IMR-90 (cell line): Measurements from ENCODE around the gene MYPN. TPM values are rescaled to one million over a fixed set of nuclear protein-coding genes. Genes with fewer than 3 reads are reported as not detected.
"Not testable (repeated sequence)": the region's sequence is repeated elsewhere in the genome, so short reads cannot be mapped to it uniquely, and the experiment has no call there.

Experiments used
- ATAC-seq: fragments of 200-7000 bp; cut with Tn5 transposase; 2 replicates; pipeline ENCODE4 v1.9.1; 2020; ENCODE audit warnings: low read depth, mild to moderate bottlenecking, moderate library complexity
- BruUV-seq: library from RNA; stranded (reverse); fragments of 400-500 nt; replicated peaks from 2 replicates; lab custom pipeline; 2021; lab: Mats Ljungman, UMichigan
- CTCF ChIA-PET: fragments of 300-600 bp; formaldehyde crosslinking; extraction: SDS; loops from one replicate; lab custom pipeline; 2021; ENCODE audit warnings: antibody characterized with exemption; lab: Yijun Ruan, JAX
- POLR2A ChIA-PET: fragments of 300-600 bp; sonication (Branson Sonifier 250); formaldehyde crosslinking; loops from one replicate; lab custom pipeline; 2022; ENCODE audit warnings: antibody characterized with exemption; ENCODE audit not compliant: unreplicated experiment; lab: Charles Lee
- DNase-seq: peaks from one replicate; pipeline ENCODE4 v3.0.0; 2013
- H2AFZ ChIP-seq: replicated peaks from 2 replicates; pipeline ENCODE3; 2013; ENCODE audit warnings: low read length, mild to moderate bottlenecking; ENCODE audit not compliant: poor library complexity
- H2AK5ac ChIP-seq: 2 replicates; pipeline ENCODE4 v1.6.1; 2013; ENCODE audit warnings: low read depth, low read length, inconsistent platforms
- H2AK9ac ChIP-seq: replicated peaks from 2 replicates; pipeline ENCODE3; 2013; ENCODE audit warnings: mild to moderate bottlenecking, low read depth, low read length, moderate library complexity; ENCODE audit not compliant: poor library complexity
- H2BK120ac ChIP-seq: 2 replicates; pipeline ENCODE4 v1.6.1; 2013; ENCODE audit warnings: low read depth, low read length, inconsistent platforms
- H2BK15ac ChIP-seq: 3 replicates; pipeline ENCODE4 v1.6.1; 2013; ENCODE audit warnings: low read depth, low read length, inconsistent platforms
- H2BK20ac ChIP-seq: 2 replicates; pipeline ENCODE4 v1.6.1; 2013; ENCODE audit warnings: low read depth, mild to moderate bottlenecking, inconsistent platforms, low read length, moderate library complexity
- H2BK5ac ChIP-seq: 2 replicates; pipeline ENCODE4 v1.6.1; 2013; ENCODE audit warnings: mild to moderate bottlenecking, low read depth, low read length, inconsistent platforms; ENCODE audit not compliant: poor library complexity, severe bottlenecking
- H3K14ac ChIP-seq: replicated peaks from 2 replicates; pipeline ENCODE4 v1.6.1; 2013; ENCODE audit warnings: low read depth, low read length, inconsistent platforms
- H3K18ac ChIP-seq: 2 replicates; pipeline ENCODE4 v1.6.1; 2013; ENCODE audit warnings: low read depth, low read length, control low read depth
- H3K23ac ChIP-seq: 2 replicates; pipeline ENCODE4 v1.6.1; 2013; ENCODE audit warnings: low read depth, low read length, inconsistent platforms
- H3K27ac ChIP-seq: 2 replicates; pipeline ENCODE4 v1.5.1; 2013; ENCODE audit warnings: mild to moderate bottlenecking, control low read depth, low read length; ENCODE audit not compliant: insufficient read depth
- H3K27me3 ChIP-seq: 2 replicates; pipeline ENCODE4 v1.6.1; 2013; ENCODE audit warnings: low read length; ENCODE audit not compliant: control insufficient read depth, insufficient read depth
- H3K36me3 ChIP-seq: 2 replicates; pipeline ENCODE4 v1.6.1; 2013; ENCODE audit warnings: low read length, mixed read lengths; ENCODE audit not compliant: control insufficient read depth, insufficient read depth
- H3K4ac ChIP-seq: 2 replicates; pipeline ENCODE4 v1.6.1; 2013; ENCODE audit warnings: low read depth, low read length, inconsistent platforms
- H3K4me1 ChIP-seq: 2 replicates; pipeline ENCODE4 v1.6.1; 2013; ENCODE audit warnings: low read length, mixed read lengths; ENCODE audit not compliant: control insufficient read depth, insufficient read depth
- H3K4me2 ChIP-seq: 2 replicates; pipeline ENCODE4 v1.6.1; 2013; ENCODE audit warnings: low read depth, mild to moderate bottlenecking, control low read depth, low read length, moderate library complexity
- H3K4me3 ChIP-seq: 2 replicates; pipeline ENCODE4 v1.5.1; 2013; ENCODE audit warnings: low read depth, mild to moderate bottlenecking, control low read depth, low read length, moderate library complexity; ENCODE audit not compliant: insufficient read depth
- H3K56ac ChIP-seq: 2 replicates; pipeline ENCODE4 v1.6.1; 2013; ENCODE audit warnings: low read length, inconsistent platforms; ENCODE audit not compliant: insufficient read depth; ENCODE audit errors: extremely low read depth
- H3K79me1 ChIP-seq, 2 experiments: 2 replicates each; pipeline ENCODE4 v1.6.1; 2013; ENCODE audit warnings: low read length in 2 of 2, inconsistent platforms in 1 of 2, low read depth in 1 of 2
- H3K9ac ChIP-seq: 2 replicates; pipeline ENCODE4 v1.6.1; 2013; ENCODE audit warnings: low read depth, low read length, control low read depth
- H3K9me1 ChIP-seq: 2 replicates; pipeline ENCODE4 v1.6.1; 2013; ENCODE audit warnings: low read length, inconsistent platforms; ENCODE audit not compliant: insufficient read depth
- H3K9me3 ChIP-seq: 2 replicates; pipeline ENCODE4 v1.6.1; 2013; ENCODE audit warnings: low read length; ENCODE audit not compliant: control insufficient read depth, insufficient read depth
- H4K20me1 ChIP-seq: 2 replicates; pipeline ENCODE4 v1.6.1; 2013; ENCODE audit warnings: low read length, inconsistent platforms; ENCODE audit not compliant: insufficient read depth
- H4K5ac ChIP-seq: 2 replicates; pipeline ENCODE4 v1.6.1; 2013; ENCODE audit warnings: mild to moderate bottlenecking, low read depth, low read length, control low read depth
- H4K8ac ChIP-seq, 2 experiments: 2 replicates each; pipeline ENCODE4 v1.6.1; 2013; ENCODE audit warnings: low read depth in 2 of 2, low read length in 2 of 2, control low read depth in 1 of 2, inconsistent platforms in 1 of 2
- H4K91ac ChIP-seq: 2 replicates; pipeline ENCODE4 v1.6.1; 2013; ENCODE audit warnings: low read depth, low read length, inconsistent platforms; ENCODE audit not compliant: insufficient read depth
- WGBS, 2 experiments: methylation state at CpG; one replicate each; pipeline versions ENCODE4 v1.1.5 to v1.1.7; 2013; ENCODE audit warnings: missing lambda C conversion rate in 2 of 2; ENCODE audit not compliant: insufficient read length in 1 of 2; ENCODE audit errors: extremely low coverage in 2 of 2; 5-methylcytosine and 5-hydroxymethylcytosine counted together
- dilution Hi-C: fragments of 300-500 bp; cut with HindIII; formaldehyde crosslinking; loops from one replicate; pipeline ENCODE4 v1.14.3; 2018; ENCODE audit warnings: low sequenced_read_pairs; ENCODE audit not compliant: unreplicated experiment
- in situ Hi-C: fragments of 300-500 bp; cut with MboI; formaldehyde crosslinking; loops from 3 replicates; pipeline ENCODE4 v1.14.3; 2019; ENCODE audit warnings: low sequenced_read_pairs, inconsistent platforms, mixed read lengths
- intact Hi-C: fragments of 100-400 bp; cut with micrococcal nuclease; formaldehyde crosslinking; loops from 2 replicates; pipeline ENCODE4 v1.10.0; 2022
- polyA plus RNA-seq, 3 experiments: library from polyadenylated mRNA; depleted of rRNA; stranded (reverse); fragments of >200 nt; gene quantifications; 2 replicates each; pipeline ENCODE4 v1.2.3, GENCODE V29; 2012; ENCODE audit warnings: low replicate concordance in 1 of 3
- total RNA-seq: library from RNA; depleted of rRNA; stranded (reverse); fragments of >200 nt; gene quantifications from 2 replicates; pipeline ENCODE4 v1.2.3, GENCODE V29; 2012

The MYPN gene
- total and polyA plus RNA-seq, 2 of the 4 experiments (the other 2 are of a cell fraction) = 7.8 to 13.1 TPM

DNA sequence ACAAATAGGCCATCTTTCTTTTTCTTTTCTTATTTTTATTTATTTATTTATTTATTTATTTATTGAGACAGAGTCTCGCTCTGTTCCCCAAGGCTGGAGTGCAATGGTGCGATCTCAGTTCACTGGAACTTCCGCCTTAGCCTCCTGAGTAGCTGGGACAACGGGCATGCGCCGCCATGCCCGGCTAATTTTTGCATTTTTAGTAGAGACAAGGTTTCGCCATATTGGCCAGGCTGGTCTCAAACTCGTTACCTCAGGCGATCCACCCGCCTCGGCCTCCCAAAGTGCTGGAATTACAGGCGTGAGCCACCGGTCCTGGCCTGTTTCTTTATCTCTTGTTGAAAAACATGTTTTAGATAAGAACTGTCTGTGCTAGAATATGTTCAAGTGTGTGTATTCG lies 33.2 kb upstream of the MYPN start:
- H3K9me1 ChIP-seq, H3K4ac ChIP-seq, H3K27ac ChIP-seq, BruUV-seq, H2BK20ac ChIP-seq, H3K18ac ChIP-seq, POLR2A ChIA-PET, H4K91ac ChIP-seq, H2AK5ac ChIP-seq, in situ Hi-C loops, H3K9me3 ChIP-seq, H3K4me2 ChIP-seq, H3K23ac ChIP-seq, H3K14ac ChIP-seq, H3K4me3 ChIP-seq, H2BK5ac ChIP-seq, H3K56ac ChIP-seq, ATAC-seq, H3K27me3 ChIP-seq, DNase-seq, dilution Hi-C loops, H3K9ac ChIP-seq, H3K36me3 ChIP-seq, H2BK120ac ChIP-seq, H3K79me1 ChIP-seq, H2AK9ac ChIP-seq, H2AFZ ChIP-seq, H3K4me1 ChIP-seq, H2BK15ac ChIP-seq: not testable (repeated sequence)
- Histone ChIP-seq H4K5ac (0 out of 2 replicates have a peak overlapping the region, but pooled peaks have one; percentile 99), H4K8ac (peak overlapping the region in 1 of 2 experiments; percentile 96; a peak in 1 of 4 replicates), H4K20me1 (peaks cover 17% of the 10 kb centered on the region)
- 94% methylated on average over 9 of the region's 15 CpGs; no CpG with 5 or more reads in 1 of the 2 experiments for WGBS, 2 experiments
- CTCF ChIA-PET = interaction anchor here (1.2 kb wide), 1 partner anchor 137 kb away, joined by 5 read pairs; no protein-coding TSS in a partner anchor
- intact Hi-C loops = loop anchor here (10.0 kb wide), 1 partner anchor 259 kb away; the partner anchor contains the start of genes HNRNPH3 and PBLD
